ENCODE results near the gene CYTH4. TPM values are rescaled to one million over a fixed set of nuclear protein-coding genes. Genes with fewer than 3 reads are reported as not detected.

CYTH4 gene
- total RNA-seq, 2 experiments from 2014 or later, result 16.6 to 17.3 TPM

- peaks cover 39% of the 10 kb centered on the region for H3K36me3 Mint-ChIP-seq
Measured at GRCh38 chr22:37288521-37288920, 6.2 kb downstream of the CYTH4 start.

GRCh38 chr22:37289156-37289735 lies 6.9 kb downstream of the CYTH4 start:
- Mint-ChIP-seq H3K27ac (peak overlapping the region; percentile 17), H3K36me3 (peaks cover 40% of the 10 kb centered on the region), H3K9me3 (no peaks in the 10 kb centered on the region), H3K4me1 (peaks cover 58% of the 10 kb centered on the region), H3K4me3 (no peak overlapping the region), H3K27me3 (no peaks in the 10 kb centered on the region)
- no peak for DNase-seq

More at GRCh38 chr22:37288521-37288920, 6.2 kb downstream of the CYTH4 start:
- Mint-ChIP-seq H3K4me3 (no peak overlapping the region), H3K4me1 (peaks cover 59% of the 10 kb centered on the region), H3K9me3 (no peaks in the 10 kb centered on the region), H3K27ac (peak overlapping the region; percentile 6), H3K27me3 (no peaks in the 10 kb centered on the region)
- no peak for DNase-seq

DNA sequence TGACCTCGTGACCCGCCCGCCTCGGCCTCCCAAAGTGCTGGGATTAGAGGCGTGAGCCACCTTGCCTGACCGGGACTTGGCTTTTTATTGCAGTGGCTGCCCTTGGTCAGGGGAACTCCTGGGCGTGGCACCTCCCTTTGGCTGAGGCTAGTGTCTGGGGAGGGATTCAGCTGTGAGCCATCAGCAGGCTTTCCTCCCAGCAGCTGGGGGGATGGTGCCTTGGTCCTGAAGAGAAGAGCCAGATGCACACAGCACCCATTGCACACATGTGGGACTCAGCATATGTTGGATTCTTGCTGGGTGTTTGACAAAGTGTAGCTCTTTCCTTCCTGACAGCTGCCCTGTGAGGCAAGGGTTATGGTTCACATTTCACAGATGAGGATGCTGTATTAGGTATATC lies 8.4 kb downstream of the CYTH4 start:
- no peak overlapping the region for H3K27ac Mint-ChIP-seq
- no peak overlapping the region for H3K4me3 Mint-ChIP-seq
- peaks cover 39% of the 10 kb centered on the region for H3K36me3 Mint-ChIP-seq
- no peaks in the 10 kb centered on the region for H3K27me3 Mint-ChIP-seq
- no peak for DNase-seq
- H3K9me3 Mint-ChIP-seq, result no peaks in the 10 kb centered on the region
- H3K4me1 Mint-ChIP-seq, result peaks cover 61% of the 10 kb centered on the region

GRCh38 chr22:37291559-37292298 lies 9.4 kb downstream of the CYTH4 start:
- DNase-seq, result no peak
- peaks cover 53% of the 10 kb centered on the region for H3K4me1 Mint-ChIP-seq
- H3K27me3 Mint-ChIP-seq, result no peaks in the 10 kb centered on the region
- H3K9me3 Mint-ChIP-seq, result no peaks in the 10 kb centered on the region
- H3K36me3 Mint-ChIP-seq, result peaks cover 36% of the 10 kb centered on the region
- H3K4me3 Mint-ChIP-seq, result no peak overlapping the region
- peak overlapping the region; percentile 23 for H3K27ac Mint-ChIP-seq

DNA sequence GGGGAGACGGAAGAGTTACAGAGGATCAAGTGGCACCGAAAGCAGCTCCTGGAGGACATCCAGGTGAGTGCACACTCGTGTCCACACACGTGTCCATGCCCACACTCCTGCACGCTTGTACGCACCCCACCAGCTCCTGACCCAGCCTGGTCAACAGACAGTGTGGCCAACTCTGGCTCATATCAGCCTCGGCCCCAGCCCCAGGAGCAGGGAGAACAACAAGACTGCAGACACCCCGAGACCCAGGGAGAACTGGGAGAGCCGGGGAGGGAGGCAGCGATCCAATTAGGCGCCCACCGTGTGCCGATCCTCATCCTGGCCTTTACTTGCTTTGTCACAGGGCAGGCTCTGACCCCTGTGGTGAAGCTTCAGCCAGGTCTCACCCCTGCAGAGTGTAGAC lies 10.3 kb downstream of the CYTH4 start:
- H3K4me3 Mint-ChIP-seq, result no peak overlapping the region
- no peaks in the 10 kb centered on the region for H3K27me3 Mint-ChIP-seq
- H3K36me3 Mint-ChIP-seq, result peaks cover 31% of the 10 kb centered on the region
- H3K9me3 Mint-ChIP-seq, result no peaks in the 10 kb centered on the region
- peak overlapping the region; percentile 50 for H3K27ac Mint-ChIP-seq
- no peak for DNase-seq
- H3K4me1 Mint-ChIP-seq, result peaks cover 44% of the 10 kb centered on the region

DNA sequence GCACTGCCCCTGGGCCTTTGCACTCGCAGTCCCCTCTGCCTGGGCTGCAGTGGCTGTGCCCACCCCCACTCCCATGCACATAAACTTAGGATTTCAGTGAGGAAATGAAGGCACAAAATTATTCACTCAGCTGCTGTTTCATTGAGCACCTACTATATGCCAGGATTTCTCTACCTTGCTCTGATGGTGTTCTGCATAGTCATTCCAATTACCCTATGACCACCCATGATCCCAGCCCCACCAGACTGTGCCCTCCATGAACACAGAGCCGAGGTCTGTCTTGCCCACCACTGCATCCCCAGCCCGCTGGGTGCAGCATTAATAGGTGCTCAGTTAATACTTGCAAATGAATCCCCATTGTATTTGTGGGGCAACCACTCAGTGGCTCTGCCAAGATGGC lies 10.9 kb downstream of the CYTH4 start:
- no peaks in the 10 kb centered on the region for H3K9me3 Mint-ChIP-seq
- H3K4me3 Mint-ChIP-seq, result no peak overlapping the region
- peaks cover 41% of the 10 kb centered on the region for H3K4me1 Mint-ChIP-seq
- H3K27ac Mint-ChIP-seq, result no peak overlapping the region
- H3K36me3 Mint-ChIP-seq, result peaks cover 30% of the 10 kb centered on the region
- no peaks in the 10 kb centered on the region for H3K27me3 Mint-ChIP-seq
- DNase-seq, result no peak

GRCh38 chr22:37294747-37295146 lies 12.4 kb downstream of the CYTH4 start:
- Mint-ChIP-seq H3K4me3 (no peak overlapping the region), H3K36me3 (peaks cover 23% of the 10 kb centered on the region), H3K27me3 (no peaks in the 10 kb centered on the region)

DNA sequence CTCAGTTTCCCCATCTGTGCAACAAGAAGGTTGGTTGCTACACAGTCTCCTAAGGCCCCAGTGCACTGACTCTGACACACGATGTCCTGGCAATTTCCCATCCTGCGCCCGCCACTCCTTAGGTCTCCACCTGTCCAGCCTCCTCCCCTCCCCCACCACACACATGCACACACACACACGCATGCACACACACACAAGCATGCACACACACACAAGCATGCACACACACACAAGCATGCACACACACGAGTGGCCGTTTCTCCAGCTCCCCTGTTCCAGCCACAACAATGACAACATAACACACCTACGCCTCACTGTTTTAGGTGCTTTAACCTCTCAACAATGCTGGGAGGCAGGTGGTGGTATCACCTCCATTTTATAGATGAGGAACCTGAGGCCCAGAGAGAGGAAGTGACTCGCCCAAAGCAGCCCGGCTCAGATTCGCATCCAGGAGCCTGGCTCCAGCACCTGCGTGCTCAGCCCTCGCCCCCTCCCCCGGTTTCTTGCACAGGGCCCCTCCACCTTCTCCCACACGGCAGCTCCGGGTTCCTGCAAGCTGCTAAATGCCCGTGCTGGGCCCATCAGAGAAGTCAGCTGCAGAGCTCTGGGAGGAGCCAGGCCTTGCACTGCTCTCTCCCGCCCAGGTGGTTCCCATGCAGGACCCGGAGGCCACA lies 13.0 kb downstream of the CYTH4 start:
- Mint-ChIP-seq H3K36me3 (peaks cover 24% of the 10 kb centered on the region), H3K27ac (peak overlapping the region; percentile 54), H3K27me3 (no peaks in the 10 kb centered on the region), H3K4me3 (no peak overlapping the region), H3K4me1 (peaks cover 40% of the 10 kb centered on the region), H3K9me3 (no peaks in the 10 kb centered on the region)
- DNase-seq, result no peak

More at GRCh38 chr22:37294747-37295146, 12.4 kb downstream of the CYTH4 start:
- peak overlapping the region; percentile 54 for H3K27ac Mint-ChIP-seq
- DNase-seq, result no peak
- H3K4me1 Mint-ChIP-seq, result peaks cover 35% of the 10 kb centered on the region
- no peaks in the 10 kb centered on the region for H3K9me3 Mint-ChIP-seq

DNA sequence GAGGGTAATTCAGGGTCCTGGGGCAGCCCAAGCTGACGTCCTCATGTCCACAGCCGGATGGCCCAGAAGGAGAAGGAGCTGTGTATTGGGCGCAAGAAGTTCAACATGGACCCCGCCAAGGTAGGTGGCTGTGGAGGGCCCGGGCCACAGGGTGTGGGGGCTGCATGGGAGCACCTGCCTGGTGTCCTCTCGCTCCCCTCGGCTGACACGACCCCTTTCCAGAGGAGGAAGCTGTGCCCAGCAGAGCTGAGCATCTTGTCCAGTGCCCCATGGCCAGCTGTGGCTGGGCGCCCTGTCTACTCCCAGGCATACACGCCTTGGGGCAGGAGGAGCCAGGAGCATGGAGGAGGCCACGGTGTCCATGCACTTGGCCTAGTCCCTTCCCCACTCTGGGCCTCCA lies 13.6 kb downstream of the CYTH4 start:
- no peak overlapping the region for H3K4me3 Mint-ChIP-seq
- no peak for DNase-seq
- H3K4me1 Mint-ChIP-seq, result peaks cover 45% of the 10 kb centered on the region
- H3K9me3 Mint-ChIP-seq, result no peaks in the 10 kb centered on the region
- H3K27ac Mint-ChIP-seq, result peak overlapping the region; percentile 54
- peaks cover 28% of the 10 kb centered on the region for H3K36me3 Mint-ChIP-seq
- H3K27me3 Mint-ChIP-seq, result no peaks in the 10 kb centered on the region

DNA sequence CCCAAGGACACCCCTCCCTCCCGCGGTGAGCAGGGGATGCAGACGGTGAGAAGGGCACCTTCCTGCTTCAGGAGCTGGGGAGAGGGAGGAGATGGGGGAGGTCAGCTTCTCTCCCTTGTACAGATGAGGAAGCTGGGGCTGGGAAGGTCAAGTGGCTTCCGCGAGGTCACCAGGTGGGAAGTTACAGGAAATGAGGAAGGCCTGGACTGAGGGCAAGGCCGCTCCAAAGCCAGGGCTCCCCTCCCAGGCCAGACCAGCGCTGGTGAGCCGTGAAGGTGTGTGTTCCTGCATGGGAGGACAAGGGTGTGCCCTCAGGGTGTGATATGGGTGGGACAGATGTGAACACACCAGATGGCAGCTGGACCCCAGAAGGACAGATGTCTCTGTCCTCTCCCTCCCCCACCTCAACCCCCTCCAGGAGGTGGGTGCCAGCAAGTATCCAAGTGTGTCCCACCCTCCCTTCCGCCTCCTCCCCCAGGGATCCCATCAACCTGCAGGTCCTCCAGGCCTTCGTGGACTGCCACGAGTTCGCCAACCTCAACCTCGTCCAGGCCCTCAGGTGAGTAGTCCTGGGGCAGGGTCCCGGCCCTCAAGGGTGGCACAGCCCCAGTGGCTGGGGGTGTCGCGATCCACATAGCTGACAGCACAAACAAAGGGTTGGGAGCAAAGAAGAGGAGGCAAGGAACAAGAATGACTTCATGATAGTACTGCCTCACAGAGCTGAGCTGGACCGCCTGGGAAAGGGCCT lies 16.6 kb downstream of the CYTH4 start:
- peaks cover 26% of the 10 kb centered on the region for H3K36me3 Mint-ChIP-seq
- H3K27ac Mint-ChIP-seq, result peak overlapping the region; percentile 14
- no peaks in the 10 kb centered on the region for H3K9me3 Mint-ChIP-seq
- no peak overlapping the region for H3K4me3 Mint-ChIP-seq
- H3K4me1 Mint-ChIP-seq, result peaks cover 53% of the 10 kb centered on the region
- H3K27me3 Mint-ChIP-seq, result no peaks in the 10 kb centered on the region
- no peak for DNase-seq

DNA sequence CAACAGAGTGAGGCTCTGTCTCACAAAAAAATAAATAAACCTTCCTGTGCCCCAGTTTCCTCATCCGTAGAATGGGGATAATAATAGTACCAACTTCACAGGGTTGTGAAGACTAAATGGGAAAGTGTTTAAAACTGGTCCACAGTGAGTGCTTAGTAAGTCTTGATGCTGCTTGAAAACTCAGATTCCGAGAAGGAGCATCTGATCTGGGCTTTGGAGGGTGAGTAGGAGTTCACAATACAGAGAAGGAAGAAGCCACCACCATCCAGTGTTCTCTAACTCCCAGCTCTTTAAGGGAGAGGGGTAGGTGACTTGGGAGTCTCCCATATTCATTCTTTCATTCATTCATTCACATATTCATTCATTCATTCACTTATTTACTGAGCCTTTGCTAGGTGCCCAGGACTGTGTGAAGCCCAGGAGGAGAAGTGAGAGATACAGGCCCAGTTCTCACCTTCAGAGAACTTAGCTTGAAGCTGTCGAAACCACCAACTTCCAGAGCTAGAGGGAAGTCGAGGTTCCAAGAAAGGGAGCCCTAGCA lies 17.7 kb downstream of the CYTH4 start:
- peak overlapping the region; percentile 74 for H3K4me3 Mint-ChIP-seq
- H3K36me3 Mint-ChIP-seq, result peaks cover 29% of the 10 kb centered on the region
- no peak for DNase-seq
- no peaks in the 10 kb centered on the region for H3K9me3 Mint-ChIP-seq
- peak overlapping the region; percentile 93 for H3K27ac Mint-ChIP-seq
- no peaks in the 10 kb centered on the region for H3K27me3 Mint-ChIP-seq
- H3K4me1 Mint-ChIP-seq, result peaks cover 57% of the 10 kb centered on the region

- Mint-ChIP-seq H3K4me3 (peak overlapping the region; percentile 74), H3K9me3 (no peaks in the 10 kb centered on the region), H3K27ac (peak overlapping the region; percentile 93), H3K27me3 (no peaks in the 10 kb centered on the region), H3K4me1 (peaks cover 57% of the 10 kb centered on the region), H3K36me3 (peaks cover 32% of the 10 kb centered on the region)
- DNase-seq, result peak; percentile 53
Measured at GRCh38 chr22:37300551-37301017, 18.3 kb downstream of the CYTH4 start.

DNA sequence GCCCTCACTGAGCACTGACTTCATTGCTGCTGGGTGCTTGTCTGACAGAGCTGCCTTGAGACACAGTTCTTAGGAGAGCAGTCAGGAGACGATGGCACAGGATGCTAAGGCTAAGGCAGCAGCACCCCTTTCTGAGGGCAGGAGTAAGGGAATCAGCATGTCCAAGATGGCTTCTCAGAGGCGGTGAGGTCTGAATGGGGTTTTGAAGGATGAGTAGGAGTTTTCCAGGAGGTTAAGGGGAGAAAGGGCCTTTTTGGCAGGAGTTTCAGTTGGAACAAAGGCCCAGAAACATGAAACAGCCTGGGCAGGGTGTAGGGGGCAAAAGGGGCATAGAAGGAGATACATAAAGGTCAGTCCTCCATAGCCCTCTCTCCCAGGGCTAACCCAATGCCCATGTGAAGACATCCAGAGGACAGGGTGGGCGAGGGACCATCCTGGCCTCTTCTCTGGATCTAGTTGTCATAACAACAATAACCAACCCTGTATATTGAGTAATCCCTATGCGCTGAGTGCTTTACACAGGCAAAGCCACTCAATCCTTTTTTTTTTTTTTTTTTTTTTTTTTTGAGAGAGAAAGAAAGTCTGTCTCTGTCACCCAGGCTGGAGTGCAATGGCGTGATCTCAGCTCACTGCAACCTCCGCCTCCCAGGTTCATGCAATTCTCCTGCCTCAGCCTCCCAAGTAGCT lies 19.0 kb downstream of the CYTH4 start:
- Mint-ChIP-seq H3K4me1 (peaks cover 62% of the 10 kb centered on the region), H3K9me3 (no peaks in the 10 kb centered on the region), H3K36me3 (peaks cover 36% of the 10 kb centered on the region), H3K4me3 (peak overlapping the region; percentile 74), H3K27ac (peak overlapping the region; percentile 93), H3K27me3 (no peaks in the 10 kb centered on the region)
- DNase-seq, result no peak
